GM18505 (cell line): ENCODE measurements around the gene UFD1.

Experiments
- ATAC-seq: cut with Tn5 transposase; IDR thresholded peaks from one replicate; pipeline ENCODE4 v1.9.1; 2021; ENCODE audit not compliant: unreplicated experiment
- POLR2A ChIP-seq: IDR thresholded peaks from 4 replicates; pipeline ENCODE4 v1.6.1; 2011; ENCODE audit warnings: borderline replicate concordance; ENCODE audit not compliant: insufficient read depth, insufficient read length; ENCODE audit errors: extremely low read depth

The UFD1 gene, protein sequence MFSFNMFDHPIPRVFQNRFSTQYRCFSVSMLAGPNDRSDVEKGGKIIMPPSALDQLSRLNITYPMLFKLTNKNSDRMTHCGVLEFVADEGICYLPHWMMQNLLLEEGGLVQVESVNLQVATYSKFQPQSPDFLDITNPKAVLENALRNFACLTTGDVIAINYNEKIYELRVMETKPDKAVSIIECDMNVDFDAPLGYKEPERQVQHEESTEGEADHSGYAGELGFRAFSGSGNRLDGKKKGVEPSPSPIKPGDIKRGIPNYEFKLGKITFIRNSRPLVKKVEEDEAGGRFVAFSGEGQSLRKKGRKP

GRCh38 chr22:19478901-19479354, at the start of gene UFD1:
TSS of gene UFD1 (minus strand) at chr22:19479193. CDS start at chr22:19479085, 108 bp downstream.
- TF ChIP-seq POLR2A: peak; percentile 66
- peak; percentile 52 for ATAC-seq

DNA sequence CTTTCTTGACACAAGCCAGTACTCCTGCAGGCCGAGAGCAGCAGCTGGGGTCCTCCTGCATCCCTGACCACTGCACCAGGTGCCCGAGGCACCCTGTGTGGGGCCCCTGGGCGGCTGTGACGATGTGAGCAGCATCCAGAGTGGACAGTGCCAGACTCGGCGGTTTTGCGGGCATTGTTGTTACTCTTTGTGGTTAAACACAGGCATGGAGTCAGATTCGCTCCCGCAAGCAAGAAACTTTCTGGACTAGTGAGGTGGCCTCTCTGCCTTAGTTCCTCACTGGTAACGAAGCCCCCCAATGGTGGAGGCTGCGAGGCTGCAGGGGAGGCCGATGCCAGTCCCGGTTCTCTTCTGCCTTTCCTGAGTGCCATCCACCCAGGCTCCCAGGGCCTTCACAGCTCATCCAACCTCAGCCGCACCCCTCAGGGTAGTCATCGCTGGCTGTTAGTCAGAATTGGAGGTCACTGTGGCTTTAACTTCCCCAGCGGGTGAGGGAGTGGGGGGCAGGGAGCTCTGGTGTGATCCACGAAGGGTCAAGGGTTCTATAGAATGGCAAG, 48.9 kb upstream of the UFD1 start:
- TF ChIP-seq POLR2A: no peak
- ATAC-seq: no peak

DNA sequence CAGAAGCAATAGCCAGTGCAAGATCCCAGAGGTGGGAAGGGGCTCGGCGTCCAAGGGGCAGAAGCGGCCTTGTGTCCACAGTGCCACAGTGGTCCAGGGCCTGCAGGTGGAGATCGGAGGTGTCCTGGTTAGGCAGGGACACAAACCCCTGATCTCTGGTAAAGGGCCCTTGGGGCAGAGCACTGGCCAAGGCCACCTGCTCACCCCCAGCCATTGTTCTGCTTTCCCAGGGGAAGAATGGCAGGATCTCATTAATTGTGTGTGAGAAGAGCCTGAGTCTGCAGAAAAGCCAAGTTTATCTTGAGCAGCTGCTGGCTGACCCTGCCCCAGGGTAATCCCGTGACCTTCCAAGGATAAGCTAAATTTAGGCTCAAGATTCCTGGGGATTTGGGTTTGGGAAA, 48.3 kb upstream of the UFD1 start:
- ATAC-seq: no peak
- TF ChIP-seq POLR2A: no peak

GRCh38 chr22:19526702-19527111, 47.7 kb upstream of the UFD1 start:
- ATAC-seq: no peak
- TF ChIP-seq POLR2A: no peak

- ATAC-seq: no peak
- no peak for TF ChIP-seq POLR2A
Observed at GRCh38 chr22:19526076-19526701, 47.2 kb upstream of the UFD1 start.

- no peak for ATAC-seq
- TF ChIP-seq POLR2A: no peak
Observed at GRCh38 chr22:19525666-19526065, 46.7 kb upstream of the UFD1 start.

GRCh38 chr22:19525116-19525660, 46.2 kb upstream of the UFD1 start:
- no peak for ATAC-seq
- TF ChIP-seq POLR2A: no peak

GRCh38 chr22:19524170-19525115, 45.5 kb upstream of the UFD1 start, which contains the start of gene CLDN5:
TSS of gene CLDN5 (minus strand) at chr22:19524410. CDS start at chr22:19524255, 155 bp downstream.
- TF ChIP-seq POLR2A: no peak
- no peak for ATAC-seq

DNA sequence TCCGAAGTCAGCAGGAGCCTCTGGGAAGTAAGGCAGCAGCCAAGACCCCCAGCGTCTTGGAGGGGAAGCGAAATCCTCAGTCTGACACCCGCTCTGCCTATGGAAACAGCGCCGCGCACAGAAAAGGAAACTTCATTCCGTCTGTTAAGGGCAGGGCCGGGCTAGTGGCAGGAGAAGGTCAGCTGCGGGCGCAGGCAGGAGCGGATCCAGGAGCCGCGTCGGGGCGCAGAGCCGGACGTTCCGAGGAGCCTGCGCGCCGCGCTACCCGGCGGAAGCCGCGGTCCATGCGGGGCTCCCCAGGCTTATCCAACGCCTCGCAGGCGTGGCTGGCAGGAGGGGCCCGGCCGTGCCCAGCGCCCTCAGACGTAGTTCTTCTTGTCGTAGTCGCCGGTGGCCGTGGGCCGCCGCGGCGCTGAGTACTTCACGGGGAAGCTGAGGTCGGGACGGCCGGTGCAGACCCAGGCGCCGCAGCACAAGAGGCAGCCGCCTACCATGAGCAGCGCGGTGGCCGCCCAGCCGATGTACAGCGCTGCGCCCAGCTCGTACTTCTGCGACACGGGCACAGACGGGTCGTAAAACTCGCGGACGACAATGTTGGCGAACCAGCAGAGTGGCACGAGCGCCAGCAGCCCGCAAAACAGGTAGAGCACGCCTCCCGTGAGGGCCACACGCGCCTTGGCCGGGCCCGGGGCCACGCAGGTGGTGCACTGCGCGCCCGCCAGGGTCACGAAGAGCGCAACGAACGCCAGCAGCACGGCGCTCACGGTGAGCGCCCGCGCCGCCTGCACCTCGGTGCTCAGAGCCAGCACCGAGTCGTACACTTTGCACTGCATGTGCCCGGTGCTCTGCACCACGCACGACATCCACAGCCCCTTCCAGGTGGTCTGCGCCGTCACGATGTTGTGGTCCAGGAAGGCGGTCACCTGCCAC, 44.5 kb upstream of the UFD1 start:
- no peak for TF ChIP-seq POLR2A
- ATAC-seq: no peak

- no peak for TF ChIP-seq POLR2A
- ATAC-seq: no peak
Observed at GRCh38 chr22:19522881-19523239, 43.9 kb upstream of the UFD1 start.

DNA sequence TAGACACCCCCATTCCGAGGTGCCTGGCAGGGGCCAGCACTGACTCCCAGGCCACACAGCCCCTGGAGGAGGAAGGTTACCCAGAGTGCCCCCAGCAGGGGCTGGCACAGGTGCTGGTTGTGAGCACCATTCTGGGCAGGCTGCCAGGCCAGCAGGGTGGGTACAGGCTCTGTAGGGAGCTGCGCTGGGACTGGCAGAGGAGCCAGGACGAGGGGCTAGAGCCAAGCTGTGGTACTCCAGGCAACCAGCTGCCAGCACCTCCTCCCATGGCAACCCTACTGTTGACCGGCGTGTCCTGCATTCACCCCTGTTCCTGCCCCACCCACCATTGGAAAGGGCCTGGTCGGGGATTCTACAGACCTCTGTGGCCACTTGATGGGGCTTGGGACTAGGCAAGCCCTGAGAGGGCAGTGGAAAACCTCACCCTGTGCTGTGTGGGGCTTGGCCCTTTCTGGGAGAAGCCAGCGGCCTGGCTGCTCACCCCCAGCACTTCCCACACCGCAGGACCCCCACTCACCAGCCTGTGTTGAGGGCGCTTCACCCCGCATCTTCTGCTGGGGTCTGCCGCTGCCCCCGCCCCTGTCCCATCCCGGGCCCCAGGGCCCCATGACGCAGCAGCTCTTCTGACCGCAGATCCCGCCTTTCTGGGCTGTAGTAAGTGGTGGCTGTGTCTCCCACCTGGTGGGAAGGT, 43.3 kb upstream of the UFD1 start:
- ATAC-seq: no peak
- TF ChIP-seq POLR2A: no peak
